PC-3 (cell line): Measurements from ENCODE around the gene MALRD1.

Source experiments
- CTCF ChIP-seq: fragments of 300-600 bp; sonication (generic); conservative IDR thresholded peaks from 2 replicates; pipeline ENCODE4 v1.5.1; 2017; ENCODE audit warnings: antibody characterized with exemption, low read depth, mild to moderate bottlenecking, low read length
- EZH2 ChIP-seq: fragments of 300-600 bp; sonication (generic); IDR thresholded peaks from one replicate; pipeline ENCODE4 v1.6.1; 2017; ENCODE audit warnings: antibody characterized with exemption, mild to moderate bottlenecking, low read length; ENCODE audit not compliant: unreplicated experiment
- EZH2phosphoT487 ChIP-seq: fragments of 300-600 bp; sonication (generic); IDR thresholded peaks from 2 replicates; pipeline ENCODE4 v1.6.1; 2018; ENCODE audit warnings: mild to moderate bottlenecking, antibody characterized with exemption, low read length, borderline replicate concordance

GRCh38 chr10:19702215-19702614 is 653.6 kb downstream of the MALRD1 start:
- TF ChIP-seq CTCF = no peak
- no peak for TF ChIP-seq EZH2
- no peak for TF ChIP-seq EZH2phosphoT487
